Caco-2 (cell line): ENCODE results near the gene AAK1. TPM values are rescaled to one million over a fixed set of nuclear protein-coding genes. Genes with fewer than 3 reads are reported as not detected.

Experiments
- BruUV-seq: library from RNA; stranded (reverse); fragments of 400-500 nt; replicated peaks from 2 replicates; lab custom pipeline; 2021; lab: Mats Ljungman, UMichigan
- CTCF ChIA-PET: fragments of 300-600 bp; sonication (Branson Sonifier 250); formaldehyde crosslinking; loops from one replicate; lab custom pipeline; 2022; ENCODE audit warnings: antibody characterized with exemption; lab: Charles Lee
- POLR2A ChIA-PET: fragments of 300-600 bp; sonication (Branson Sonifier 250); formaldehyde crosslinking; loops from one replicate; lab custom pipeline; 2022; ENCODE audit warnings: antibody characterized with exemption; lab: Charles Lee
- DNase-seq, 2 experiments: peaks; one replicate each; pipeline versions ENCODE4 v3.0.0 to v3.0.0-alpha.2; 2020 to 2022
- H3K27me3 ChIP-seq: replicated peaks from 2 replicates; pipeline ENCODE4 v1.6.0; 2011; ENCODE audit warnings: low read length; ENCODE audit not compliant: control insufficient read depth, insufficient read depth
- H3K36me3 ChIP-seq: 2 replicates; pipeline ENCODE4 v1.5.1; 2011; ENCODE audit warnings: low read length; ENCODE audit not compliant: control insufficient read depth, insufficient read depth
- H3K4me1 ChIP-seq: fragments of 250-450 bp; sonication (Bioruptor Pico); 2 replicates; pipeline ENCODE4 v1.5.1; 2020; ENCODE audit warnings: mild to moderate bottlenecking
- H3K4me3 ChIP-seq: 2 replicates; pipeline ENCODE4 v1.5.1; 2011; ENCODE audit warnings: low read depth, mild to moderate bottlenecking, control low read depth, low read length
- H3K9me3 ChIP-seq: fragments of 250-450 bp; sonication (Bioruptor Pico); 2 replicates; pipeline ENCODE4 v1.5.1; 2020; ENCODE audit warnings: mild to moderate bottlenecking, moderate library complexity
- H3K27ac Mint-ChIP-seq: one replicate; pipeline ENCODE4 v1.8.0; 2022; ENCODE audit warnings: mixed read lengths; ENCODE audit not compliant: unreplicated experiment
- H3K27me3 Mint-ChIP-seq: one replicate; pipeline ENCODE4 v1.8.0; 2022; ENCODE audit warnings: mixed read lengths; ENCODE audit not compliant: insufficient read depth, unreplicated experiment
- H3K36me3 Mint-ChIP-seq: one replicate; pipeline ENCODE4 v1.8.0; 2022; ENCODE audit warnings: mild to moderate bottlenecking, mixed read lengths; ENCODE audit not compliant: insufficient read depth, unreplicated experiment
- H3K4me1 Mint-ChIP-seq: one replicate; pipeline ENCODE4 v1.8.0; 2022; ENCODE audit warnings: low read depth, mixed read lengths; ENCODE audit not compliant: unreplicated experiment
- H3K4me3 Mint-ChIP-seq: one replicate; pipeline ENCODE4 v1.8.0; 2022; ENCODE audit warnings: mild to moderate bottlenecking, moderate library complexity, mixed read lengths; ENCODE audit not compliant: unreplicated experiment
- H3K9me3 Mint-ChIP-seq: one replicate; pipeline ENCODE4 v1.8.0; 2022; ENCODE audit warnings: mixed read lengths; ENCODE audit not compliant: unreplicated experiment
- CTCF ChIP-seq, 2 experiments: fragments of 200-600 bp in 1 of 2; IDR thresholded peaks; 1 replicate in 1 of 2; 2 replicates in 1 of 2; pipeline versions ENCODE4 v1.5.1 to v1.8.0; 2011 to 2022; ENCODE audit warnings: antibody characterized with exemption in 1 of 2, control low read depth in 1 of 2, inconsistent platforms in 1 of 2, low read depth in 1 of 2, low read length in 1 of 2, mild to moderate bottlenecking in 1 of 2, moderate library complexity in 1 of 2; ENCODE audit not compliant: insufficient read depth in 1 of 2, severe bottlenecking in 1 of 2, unreplicated experiment in 1 of 2
- intact Hi-C: fragments of 100-400 bp; cut with micrococcal nuclease; formaldehyde crosslinking; loops from one replicate; pipeline ENCODE4 v1.10.0; 2022; ENCODE audit not compliant: unreplicated experiment
- total RNA-seq: library from RNA; stranded (reverse); gene quantifications from 2 replicates; pipeline ENCODE4 v1.2.3, GENCODE V29; 2022

AAK1 gene
- total RNA-seq, 1 experiment from 2014 or later: 39.7 TPM

- Histone ChIP-seq H3K9me3 (no peaks in the 10 kb centered on the region), H3K36me3 (no peaks in the 10 kb centered on the region; the same call in 1 of the 2 replicates), H3K4me3 (no peak overlapping the region), H3K27me3 (no peaks in the 10 kb centered on the region), H3K4me1 (peaks cover 19% of the 10 kb centered on the region)
- no peaks in the 10 kb centered on the region for H3K27me3 Mint-ChIP-seq
- H3K9me3 Mint-ChIP-seq: no peaks in the 10 kb centered on the region
- H3K4me3 Mint-ChIP-seq: no peak overlapping the region
- H3K27ac Mint-ChIP-seq: peak overlapping the region; percentile 53
- no peak for TF ChIP-seq CTCF (IDR thresholded peaks at IDR 0.05; ENCODE audit: insufficient read depth in 1 of 2, low read depth in 1 of 2, low read length in 1 of 2, severe bottlenecking in 1 of 2, unreplicated experiment in 1 of 2)
- CTCF ChIA-PET: no interaction called here
- no peaks in the 10 kb centered on the region for H3K36me3 Mint-ChIP-seq
- no peak for DNase-seq
- POLR2A ChIA-PET: no interaction called here
- intact Hi-C loops: no loop called here
- peaks cover 23% of the 10 kb centered on the region for H3K4me1 Mint-ChIP-seq
- BruUV-seq: no TSS peak
These were observed 70.9 kb downstream of the AAK1 start for GRCh38 chr2:69572641-69573040.

- H3K27ac Mint-ChIP-seq: peak overlapping the region; percentile 26
- intact Hi-C loops: no loop called here
- H3K9me3 Mint-ChIP-seq: no peaks in the 10 kb centered on the region
- H3K36me3 ChIP-seq: no peaks in the 10 kb centered on the region
- no peak overlapping the region for H3K4me3 ChIP-seq
- H3K9me3 ChIP-seq: no peaks in the 10 kb centered on the region
- no TSS peak for BruUV-seq
- TF ChIP-seq CTCF (IDR thresholded peaks at IDR 0.05; ENCODE audit: insufficient read depth in 1 of 2, low read depth in 1 of 2, low read length in 1 of 2, severe bottlenecking in 1 of 2, unreplicated experiment in 1 of 2): no peak
- H3K27me3 Mint-ChIP-seq: no peaks in the 10 kb centered on the region
- no peak overlapping the region for H3K4me3 Mint-ChIP-seq
- peaks cover 29% of the 10 kb centered on the region for H3K4me1 ChIP-seq
- H3K4me1 Mint-ChIP-seq: peaks cover 31% of the 10 kb centered on the region
- no peaks in the 10 kb centered on the region for H3K36me3 Mint-ChIP-seq
- CTCF ChIA-PET: interaction anchor here (1.1 kb wide), 1 partner anchor 154 kb away, joined by 4 read pairs; no protein-coding TSS in a partner anchor
- no peaks in the 10 kb centered on the region for H3K27me3 ChIP-seq
- DNase-seq: no peak
- POLR2A ChIA-PET: no interaction called here
These were observed 72.3 kb downstream of the AAK1 start for GRCh38 chr2:69571189-69571588.

- peaks cover 29% of the 10 kb centered on the region for H3K4me1 ChIP-seq
These were observed 73.1 kb downstream of the AAK1 start for GRCh38 chr2:69570474-69570873.

More at GRCh38 chr2:69570474-69570873, 73.1 kb downstream of the AAK1 start:
- Mint-ChIP-seq H3K27ac (peak overlapping the region; percentile 2), H3K9me3 (no peaks in the 10 kb centered on the region), H3K27me3 (no peaks in the 10 kb centered on the region), H3K36me3 (no peaks in the 10 kb centered on the region), H3K4me1 (peaks cover 31% of the 10 kb centered on the region), H3K4me3 (no peak overlapping the region)
- BruUV-seq: no TSS peak
- CTCF ChIA-PET: interaction anchor here (1.1 kb wide), 1 partner anchor 154 kb away, joined by 4 read pairs; no protein-coding TSS in a partner anchor
- Histone ChIP-seq H3K27me3 (no peaks in the 10 kb centered on the region), H3K4me3 (no peak overlapping the region), H3K9me3 (no peaks in the 10 kb centered on the region), H3K36me3 (no peaks in the 10 kb centered on the region)
- intact Hi-C loops: no loop called here
- no peak for DNase-seq
- no peak for TF ChIP-seq CTCF (IDR thresholded peaks at IDR 0.05; ENCODE audit: insufficient read depth in 1 of 2, low read depth in 1 of 2, low read length in 1 of 2, severe bottlenecking in 1 of 2, unreplicated experiment in 1 of 2)
- POLR2A ChIA-PET: interaction anchor here (0.5 to 1.2 kb wide), 2 partner anchors 20 to 133 kb away, joined by 3 read pairs; partner anchors contain the start of gene NFU1
